Measurements from ENCODE around the gene FSD2.

DNA sequence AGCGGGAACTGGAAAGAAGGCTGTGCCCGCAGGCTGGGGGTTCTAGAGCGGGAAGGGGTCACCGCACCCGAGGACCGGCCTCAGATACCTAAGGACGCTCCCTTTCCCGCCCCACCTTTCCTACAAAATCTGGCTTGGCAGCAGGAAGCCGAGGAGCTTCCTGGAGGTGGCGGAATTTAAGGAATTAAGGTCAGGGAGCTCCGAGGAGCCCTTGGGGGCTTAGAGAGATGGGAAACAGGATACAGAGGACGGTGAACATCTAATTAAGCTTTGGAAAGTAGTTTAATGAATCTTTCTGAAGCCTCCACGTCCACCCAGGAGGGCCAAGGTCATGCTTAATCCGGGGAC is 95.7 kb downstream of the FSD2 start:
- TF ChIP-seq, protein P1, sequence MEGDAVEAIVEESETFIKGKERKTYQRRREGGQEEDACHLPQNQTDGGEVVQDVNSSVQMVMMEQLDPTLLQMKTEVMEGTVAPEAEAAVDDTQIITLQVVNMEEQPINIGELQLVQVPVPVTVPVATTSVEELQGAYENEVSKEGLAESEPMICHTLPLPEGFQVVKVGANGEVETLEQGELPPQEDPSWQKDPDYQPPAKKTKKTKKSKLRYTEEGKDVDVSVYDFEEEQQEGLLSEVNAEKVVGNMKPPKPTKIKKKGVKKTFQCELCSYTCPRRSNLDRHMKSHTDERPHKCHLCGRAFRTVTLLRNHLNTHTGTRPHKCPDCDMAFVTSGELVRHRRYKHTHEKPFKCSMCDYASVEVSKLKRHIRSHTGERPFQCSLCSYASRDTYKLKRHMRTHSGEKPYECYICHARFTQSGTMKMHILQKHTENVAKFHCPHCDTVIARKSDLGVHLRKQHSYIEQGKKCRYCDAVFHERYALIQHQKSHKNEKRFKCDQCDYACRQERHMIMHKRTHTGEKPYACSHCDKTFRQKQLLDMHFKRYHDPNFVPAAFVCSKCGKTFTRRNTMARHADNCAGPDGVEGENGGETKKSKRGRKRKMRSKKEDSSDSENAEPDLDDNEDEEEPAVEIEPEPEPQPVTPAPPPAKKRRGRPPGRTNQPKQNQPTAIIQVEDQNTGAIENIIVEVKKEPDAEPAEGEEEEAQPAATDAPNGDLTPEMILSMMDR (IDR thresholded peaks at IDR 0.05) = no peak
- no peak for TF ChIP-seq POLR2A (IDR thresholded peaks at IDR 0.05)

Data from thyroid gland (tissue), 4 donors.